Renal pelvis (tissue), 12 donors: ENCODE measurements around the gene C14orf39. TPM values are rescaled to one million over a fixed set of nuclear protein-coding genes. Genes with fewer than 3 reads are reported as not detected.

Experiments used
- DNase-seq: peaks from one replicate; pipeline ENCODE4 v3.0.0-alpha.2; 2013
- long read RNA-seq, 16 experiments: transcript quantifications; one replicate each; lab custom pipeline, GENCODE V29; 2026
- polyA plus RNA-seq, 3 donors: library from polyadenylated mRNA; unstranded; fragments of 120-200 nt; gene quantifications; one replicate each; pipeline ENCODE4 v1.2.1, GENCODE V29; 2013; ENCODE audit not compliant: insufficient read length in 3 of 3

Gene C14orf39, protein sequence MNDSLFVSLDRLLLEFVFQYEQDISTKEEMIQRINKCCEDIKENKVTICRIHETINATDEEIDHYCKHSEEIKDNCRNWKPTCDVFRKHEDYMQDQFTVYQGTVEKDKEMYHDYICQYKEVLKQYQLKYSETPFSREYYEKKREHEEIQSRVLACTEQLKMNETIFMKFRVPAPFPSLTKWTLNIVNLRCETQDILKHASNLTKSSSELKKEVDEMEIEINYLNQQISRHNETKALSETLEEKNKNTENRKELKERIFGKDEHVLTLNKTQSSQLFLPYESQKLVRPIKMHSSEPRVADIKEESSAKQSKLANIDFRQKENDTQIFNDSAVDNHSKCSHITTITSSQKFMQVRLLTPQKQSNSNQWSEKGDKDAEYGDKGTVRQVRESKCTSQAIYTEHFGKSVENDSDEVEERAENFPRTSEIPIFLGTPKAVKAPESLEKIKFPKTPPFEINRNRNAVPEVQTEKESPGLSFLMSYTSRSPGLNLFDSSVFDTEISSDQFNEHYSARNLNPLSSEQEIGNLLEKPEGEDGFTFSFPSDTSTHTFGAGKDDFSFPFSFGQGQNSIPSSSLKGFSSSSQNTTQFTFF
- under 1 TPM in 2 of 3 donors, not detected in 1; 0.36 to 0.45 TPM for polyA plus RNA-seq
- long read RNA-seq, donor 1 = 0 reads
- long read RNA-seq, donor 2 = 0 reads
- long read RNA-seq, donor 3 = 0 reads
- long read RNA-seq, donor 4 = 0 reads
- long read RNA-seq, donor 5 = 0 reads
- long read RNA-seq, donor 6 = 0 reads
- long read RNA-seq, donor 7, partial matches to known transcripts = 7 of 8 reads
- long read RNA-seq, donor 7, other reads (novel, unspliced or antisense) = 0 of 8 reads
- long read RNA-seq, donor 8 = 0 reads
- long read RNA-seq, donor 9 = 0 reads
- long read RNA-seq, donor 10 = 0 reads
- long read RNA-seq, donor 11 = 0 reads
- long read RNA-seq, donor 12 = 0 reads
- long read RNA-seq, donor 13 = 0 reads
- long read RNA-seq, donor 14 = 0 reads
- long read RNA-seq, donor 15 = 0 reads
- long read RNA-seq, donor 16, partial matches to known transcripts = 51 of 51 reads
- long read RNA-seq, donor 16, other reads (novel, unspliced or antisense) = 0 of 51 reads

DNA sequence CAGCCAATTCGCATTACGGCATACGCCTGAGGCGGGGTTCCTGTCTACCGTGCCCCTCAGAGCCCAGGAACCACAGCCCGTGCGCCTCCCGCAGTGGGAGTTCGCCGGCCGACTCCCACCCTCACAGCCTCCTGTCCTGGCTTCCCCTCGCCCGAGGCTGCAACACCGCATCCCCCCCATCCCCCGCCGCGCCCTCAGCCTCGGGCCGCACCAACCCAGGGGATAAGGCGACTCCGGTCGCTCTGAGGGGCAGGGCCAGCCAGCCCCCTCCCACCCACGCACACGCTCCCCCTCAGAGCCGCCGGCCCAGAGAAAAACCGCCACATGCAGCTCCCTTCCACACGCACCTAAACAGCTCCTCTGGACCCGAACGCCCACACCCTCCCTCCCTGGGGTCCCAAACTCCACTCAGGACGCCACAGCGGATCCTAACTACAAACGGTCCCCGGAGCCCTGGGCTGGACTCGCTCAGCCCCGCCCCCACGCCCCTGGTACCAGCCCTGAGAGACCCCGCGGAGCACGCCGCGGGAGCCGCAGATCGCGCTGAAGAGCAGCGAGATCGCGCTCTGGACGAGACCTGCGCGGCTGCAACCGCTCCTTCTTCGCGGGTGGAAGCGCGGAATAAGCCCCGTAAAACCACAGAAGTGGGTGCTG lies at the start of gene C14orf39:
C14orf39 (minus strand) TSS at position 466 of the 654 bp plus-strand sequence. CDS start 985 bp downstream, outside the sequence.
- peak; percentile 63 for DNase-seq

DNA sequence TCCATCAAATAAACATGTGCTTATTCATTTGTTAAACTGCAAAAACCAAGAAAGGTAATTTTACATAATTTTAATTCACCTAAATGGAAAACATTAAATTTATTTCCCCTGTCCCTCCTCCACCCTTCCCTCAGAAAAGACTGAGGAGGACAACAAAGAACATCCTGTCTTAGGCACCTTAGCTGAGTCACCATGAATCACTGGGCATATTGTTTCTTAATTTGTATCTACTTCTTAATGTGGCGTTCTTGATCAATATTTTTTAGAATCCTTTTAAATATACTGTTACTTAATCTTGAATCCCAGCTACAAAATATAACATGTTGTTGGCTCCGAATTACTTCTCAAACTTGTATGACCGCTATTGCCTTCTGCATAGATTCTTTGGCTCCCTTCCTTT lies 46.6 kb upstream of the C14orf39 start:
- DNase-seq = no peak

DNA sequence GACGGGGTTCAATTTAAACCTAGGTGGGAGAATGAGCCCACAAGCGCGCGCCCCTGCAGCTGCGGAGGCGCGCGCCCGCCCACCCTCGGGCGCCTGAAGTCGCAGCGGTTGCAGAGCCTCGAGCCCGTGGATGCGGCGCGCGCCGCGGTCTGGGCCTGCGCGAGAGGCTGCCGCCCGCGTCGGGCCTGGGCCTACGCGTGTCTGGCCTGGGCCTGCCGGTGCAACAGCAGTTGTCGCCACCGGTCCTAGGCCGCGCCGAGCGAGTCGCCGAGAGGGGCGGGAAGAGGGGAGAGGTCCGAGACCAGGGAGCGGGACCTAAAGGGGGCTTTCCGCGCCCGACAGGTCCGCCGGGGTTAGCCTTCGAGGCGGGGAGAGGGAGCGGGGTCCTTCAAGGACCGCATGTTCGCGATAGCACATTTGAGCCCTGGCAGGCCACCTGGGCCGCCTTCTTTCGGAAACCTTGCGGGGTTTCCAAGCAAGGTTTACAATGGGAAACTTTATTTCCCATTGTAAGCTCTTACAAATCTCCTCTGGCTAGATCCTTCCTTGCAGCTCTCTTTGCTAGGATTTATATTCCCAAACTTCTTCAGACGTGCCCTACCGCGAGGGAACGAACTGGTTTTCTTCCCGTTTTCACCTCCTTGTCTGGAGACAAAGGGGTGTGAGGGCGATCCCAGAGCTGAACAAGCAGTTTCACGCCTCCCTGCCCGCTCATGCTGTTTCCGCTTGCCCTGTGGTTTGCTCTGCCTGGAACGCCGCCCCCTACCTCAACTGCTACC lies 29.8 kb upstream of the C14orf39 start:
- DNase-seq = no peak

DNA sequence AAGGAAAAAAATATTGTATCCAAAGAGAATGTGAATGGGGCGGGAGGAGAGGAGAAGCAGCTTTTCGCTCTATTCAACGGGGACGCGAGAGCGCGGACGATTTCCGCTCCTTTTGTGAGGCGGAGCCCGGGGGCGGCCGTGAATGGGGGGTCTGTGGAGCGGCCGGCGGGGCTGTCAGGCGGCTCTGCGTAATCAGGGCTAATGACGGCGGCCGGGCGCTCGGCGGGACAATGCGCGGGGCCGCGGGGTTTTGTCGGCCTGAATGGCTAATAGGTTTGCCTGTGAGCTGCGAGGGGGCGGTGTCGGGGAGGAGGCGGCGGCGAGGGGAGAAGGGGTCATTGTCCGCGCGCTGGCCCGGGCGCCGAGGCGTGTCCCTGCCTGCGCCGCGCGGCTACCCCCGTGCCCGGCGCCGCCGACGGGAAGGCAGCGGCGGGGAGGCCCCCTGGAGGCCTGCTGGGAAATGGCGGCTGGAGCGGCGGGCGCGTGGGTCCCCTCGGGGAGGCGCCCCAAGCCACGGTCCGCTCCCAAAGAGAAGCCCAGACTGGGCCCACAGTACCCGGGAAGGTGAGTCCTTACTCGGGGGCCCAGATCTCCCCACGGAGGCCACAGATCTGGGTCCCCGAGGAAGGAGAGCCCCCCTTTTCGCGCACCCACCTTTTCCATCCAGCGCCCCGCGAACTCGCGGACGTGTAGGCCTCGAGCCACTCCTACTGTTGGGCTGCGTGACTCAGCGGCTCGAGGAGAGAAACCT lies 29.1 kb upstream of the C14orf39 start:
- no peak for DNase-seq

DNA sequence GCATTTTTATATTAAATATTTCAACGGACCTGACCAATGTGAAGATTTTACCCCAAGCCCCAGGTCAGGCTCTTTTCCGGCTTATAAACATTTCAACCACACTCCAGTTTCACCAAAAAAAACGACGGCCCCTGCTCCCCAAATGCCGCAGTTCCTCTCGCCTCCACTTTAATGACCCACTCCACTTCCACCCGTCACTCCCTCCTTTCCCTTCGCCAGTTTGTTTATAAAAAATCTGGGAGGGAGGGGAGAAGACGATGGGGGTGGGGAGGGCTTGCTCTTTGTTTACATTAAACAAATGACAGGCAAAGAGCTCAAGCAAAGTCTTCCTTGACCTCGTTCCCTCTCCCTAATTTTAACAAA lies 28.5 kb upstream of the C14orf39 start:
- no peak for DNase-seq

GRCh38 chr14:60512973-60513571 lies 27.2 kb upstream of the C14orf39 start:
- no peak for DNase-seq

DNA sequence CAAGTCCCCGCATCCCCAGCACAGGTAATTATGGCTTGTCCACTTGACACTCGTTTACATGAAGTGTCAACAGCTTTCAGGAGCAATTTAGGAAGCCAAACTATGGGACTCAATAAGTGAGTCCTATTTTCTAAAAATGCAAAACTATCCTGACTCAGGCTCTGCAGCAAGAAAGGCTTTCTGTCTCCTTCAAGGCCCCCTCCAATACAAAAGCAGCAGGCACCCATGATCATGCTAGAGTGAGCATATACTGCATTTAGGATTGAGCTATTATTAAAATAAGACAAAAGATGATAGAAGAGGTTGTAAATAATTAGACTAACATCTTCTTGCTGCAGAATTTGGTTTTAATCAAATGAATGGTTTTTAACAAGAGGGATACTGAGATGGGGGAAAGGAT lies 26.3 kb upstream of the C14orf39 start:
- DNase-seq = no peak

GRCh38 chr14:60510951-60511599 lies 25.2 kb upstream of the C14orf39 start:
- no peak for DNase-seq

DNA sequence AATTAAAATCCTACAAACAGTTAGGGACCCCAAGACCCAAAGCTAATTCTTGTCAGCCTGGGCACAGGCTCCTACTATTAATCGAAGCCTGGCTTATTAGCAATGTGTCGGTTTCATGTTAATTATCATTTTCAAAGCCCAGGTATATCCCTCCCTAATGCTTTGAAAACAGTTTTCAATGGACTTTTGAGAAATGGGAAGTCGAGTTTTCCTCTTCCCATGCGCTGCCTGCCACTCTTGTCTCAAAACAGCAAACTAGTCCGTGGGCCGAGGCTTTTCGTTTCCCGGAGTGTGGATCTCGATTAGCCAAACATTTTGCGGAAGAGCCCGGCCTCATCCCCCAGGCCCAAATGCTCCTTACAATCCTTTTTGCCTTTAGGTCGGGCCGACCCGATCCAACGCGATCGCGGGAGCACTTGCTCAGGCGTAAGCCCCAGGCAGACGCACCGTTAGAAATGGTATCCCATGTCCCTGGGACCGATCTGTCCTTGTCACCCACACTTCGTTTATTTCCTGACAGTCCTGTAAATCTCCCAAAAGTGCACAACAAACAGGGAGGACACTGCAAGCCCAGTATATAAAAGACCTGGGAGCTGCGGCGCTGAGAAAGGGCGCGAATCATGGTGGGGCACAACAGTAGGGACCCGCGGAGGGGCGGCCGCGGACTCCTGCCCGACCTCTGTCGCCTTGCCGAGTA lies 24.5 kb upstream of the C14orf39 start:
- peak; percentile 72 for DNase-seq

DNA sequence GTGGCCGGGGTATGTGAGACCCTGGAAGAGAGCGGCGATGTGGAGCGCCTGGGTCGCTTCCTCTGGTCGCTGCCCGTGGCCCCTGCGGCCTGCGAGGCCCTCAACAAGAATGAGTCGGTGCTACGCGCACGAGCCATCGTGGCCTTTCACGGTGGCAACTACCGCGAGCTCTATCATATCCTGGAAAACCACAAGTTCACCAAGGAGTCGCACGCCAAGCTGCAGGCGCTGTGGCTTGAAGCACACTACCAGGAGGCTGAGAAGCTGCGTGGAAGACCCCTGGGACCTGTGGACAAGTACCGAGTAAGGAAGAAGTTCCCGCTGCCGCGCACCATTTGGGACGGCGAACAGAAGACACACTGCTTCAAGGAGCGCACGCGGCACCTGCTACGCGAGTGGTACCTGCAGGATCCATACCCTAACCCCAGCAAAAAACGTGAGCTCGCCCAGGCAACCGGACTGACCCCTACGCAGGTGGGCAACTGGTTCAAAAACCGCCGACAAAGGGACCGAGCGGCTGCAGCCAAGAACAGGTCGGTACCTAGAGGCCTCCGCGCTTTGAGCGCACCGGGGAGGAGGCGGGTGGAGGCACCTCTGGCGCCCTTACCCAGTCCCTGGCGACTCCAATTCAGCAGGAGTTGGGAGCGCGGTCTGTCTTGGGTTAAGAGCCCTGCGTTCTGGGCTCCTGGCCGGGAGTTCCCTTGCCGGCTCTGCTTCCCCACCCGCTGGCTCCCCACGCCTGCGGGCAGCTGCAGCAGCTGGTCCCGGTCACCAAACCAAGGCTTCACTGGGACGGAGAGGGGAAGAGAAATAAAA lies 23.8 kb upstream of the C14orf39 start:
- no peak for DNase-seq

GRCh38 chr14:60508707-60509437 lies 23.0 kb upstream of the C14orf39 start, which contains the start of gene SIX6:
Gene SIX6, plus strand, starts transcription at chr14:60509146. Its CDS starts 253 bp downstream, at chr14:60509399.
- DNase-seq = peak; percentile 69

DNA sequence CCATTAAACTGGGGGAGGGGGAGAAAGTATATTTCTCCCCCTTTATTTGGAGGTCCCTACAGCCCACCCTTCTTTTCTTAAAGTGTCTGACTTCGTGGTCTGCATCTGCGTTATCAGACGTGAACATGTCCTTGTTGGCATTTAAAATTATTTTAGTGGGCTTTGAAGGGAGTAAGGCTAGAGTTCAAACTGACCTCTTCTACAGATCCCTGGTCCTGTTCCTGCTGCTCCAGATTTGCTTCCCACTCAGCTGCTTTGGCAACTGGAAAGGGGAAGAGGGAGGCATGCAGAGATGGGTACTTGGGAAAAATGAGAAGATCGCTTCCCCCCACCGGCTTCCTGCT lies 22.5 kb upstream of the C14orf39 start:
- DNase-seq = no peak

- no peak for DNase-seq
These were observed 21.3 kb upstream of the C14orf39 start for GRCh38 chr14:60506985-60507829.

GRCh38 chr14:60506462-60506984 lies 20.7 kb upstream of the C14orf39 start:
- no peak for DNase-seq

GRCh38 chr14:60506010-60506409 lies 20.1 kb upstream of the C14orf39 start:
- no peak for DNase-seq

GRCh38 chr14:60505448-60505847 lies 19.6 kb upstream of the C14orf39 start:
- DNase-seq = no peak
